ENCODE data around the gene B3GNT3.
"Not testable (repeated sequence)": the region's sequence is repeated elsewhere in the genome, so short reads cannot be mapped to it uniquely, and the experiment has no call there.

Gene B3GNT3

DNA sequence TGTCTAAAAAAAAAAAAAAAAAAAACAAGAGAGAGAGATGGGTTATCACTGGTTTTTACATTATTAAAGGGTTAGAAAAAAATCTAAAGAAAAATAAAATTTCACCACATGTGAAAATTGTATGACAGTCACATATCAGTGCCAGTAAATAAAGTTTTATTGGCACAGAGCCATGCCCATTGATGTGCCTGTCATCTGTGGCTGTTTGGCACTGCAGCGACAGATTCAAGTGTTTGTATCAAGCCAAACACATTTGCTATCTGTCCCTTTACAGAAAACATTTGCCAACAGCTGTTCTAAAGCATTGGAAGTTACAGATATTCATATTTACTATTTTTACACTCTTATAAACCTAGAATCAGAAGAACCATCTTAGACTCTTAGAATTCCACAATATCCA, 27.4 kb upstream of the B3GNT3 start:
- no peak for DNase-seq

DNA sequence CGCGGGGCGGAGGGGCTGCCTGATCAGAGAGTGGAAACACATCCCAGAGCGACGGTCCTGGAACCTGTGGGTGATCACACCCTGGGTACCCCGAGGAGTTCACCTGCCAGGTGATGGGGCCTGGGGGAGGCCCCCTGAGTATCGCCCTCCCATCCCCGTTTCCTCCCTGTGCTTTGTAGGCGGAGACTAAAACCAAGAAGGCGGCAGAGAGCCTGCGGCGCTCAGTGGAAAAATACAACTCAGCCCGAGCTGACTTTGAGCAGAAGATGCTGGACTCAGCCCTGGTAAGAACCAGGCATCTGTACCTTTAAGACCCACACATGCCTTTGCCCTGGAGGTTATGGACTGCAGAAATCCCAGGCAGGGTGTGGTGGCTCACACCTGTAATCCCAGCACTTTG, 24.3 kb upstream of the B3GNT3 start:
- no peak for DNase-seq

DNA sequence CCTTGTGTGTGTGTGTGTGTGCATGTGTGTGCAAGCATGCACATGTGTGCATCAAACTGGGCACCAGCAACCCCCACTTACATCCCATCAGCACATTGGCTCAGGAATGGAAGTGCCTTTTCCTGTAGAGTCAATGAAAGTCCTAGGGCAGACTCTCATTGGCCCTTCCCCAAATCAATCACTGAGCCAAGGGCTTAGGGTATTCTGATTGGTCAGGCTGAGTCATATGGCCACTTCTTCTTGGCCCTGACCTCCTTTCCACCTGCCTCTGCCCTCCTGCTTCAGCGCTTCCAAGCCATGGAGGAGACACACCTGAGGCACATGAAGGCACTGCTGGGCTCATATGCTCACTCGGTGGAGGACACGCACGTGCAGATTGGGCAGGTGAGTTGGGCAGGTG, 22.8 kb upstream of the B3GNT3 start:
- no peak for DNase-seq

DNA sequence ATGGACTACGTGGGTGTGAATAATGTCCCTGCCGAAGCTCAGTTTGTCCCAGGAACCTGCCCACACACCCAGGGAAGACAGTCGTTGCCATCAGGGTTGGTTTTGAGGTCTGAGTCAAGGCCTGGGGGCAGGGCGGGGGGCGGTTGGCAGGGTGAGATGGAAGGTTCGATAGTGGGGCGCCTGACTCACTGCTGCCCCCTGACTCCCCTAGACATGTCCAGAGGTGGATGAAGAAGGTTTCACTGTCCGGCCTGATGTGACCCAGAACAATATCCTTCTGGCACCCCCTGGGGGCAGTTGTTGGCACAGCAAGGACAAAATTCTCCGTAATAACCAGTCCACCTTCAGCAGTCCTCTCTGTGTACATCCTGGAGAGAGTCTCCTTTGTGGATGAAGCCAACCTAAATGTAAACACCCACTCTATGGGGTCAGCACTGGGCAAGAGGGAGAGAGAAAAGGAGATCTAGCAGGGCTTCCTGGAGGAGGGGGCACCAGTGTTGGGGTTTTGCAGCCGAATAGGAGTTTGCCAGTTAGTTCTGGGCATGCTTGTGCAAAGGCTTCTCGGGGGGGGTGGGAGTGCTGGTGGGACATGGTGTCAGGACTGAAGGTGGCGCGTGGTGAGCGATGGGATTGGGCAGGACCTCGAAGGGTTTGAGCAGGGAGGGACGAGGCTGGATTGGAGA, 19.6 kb upstream of the B3GNT3 start:
- peak; percentile 24 for DNase-seq

DNA sequence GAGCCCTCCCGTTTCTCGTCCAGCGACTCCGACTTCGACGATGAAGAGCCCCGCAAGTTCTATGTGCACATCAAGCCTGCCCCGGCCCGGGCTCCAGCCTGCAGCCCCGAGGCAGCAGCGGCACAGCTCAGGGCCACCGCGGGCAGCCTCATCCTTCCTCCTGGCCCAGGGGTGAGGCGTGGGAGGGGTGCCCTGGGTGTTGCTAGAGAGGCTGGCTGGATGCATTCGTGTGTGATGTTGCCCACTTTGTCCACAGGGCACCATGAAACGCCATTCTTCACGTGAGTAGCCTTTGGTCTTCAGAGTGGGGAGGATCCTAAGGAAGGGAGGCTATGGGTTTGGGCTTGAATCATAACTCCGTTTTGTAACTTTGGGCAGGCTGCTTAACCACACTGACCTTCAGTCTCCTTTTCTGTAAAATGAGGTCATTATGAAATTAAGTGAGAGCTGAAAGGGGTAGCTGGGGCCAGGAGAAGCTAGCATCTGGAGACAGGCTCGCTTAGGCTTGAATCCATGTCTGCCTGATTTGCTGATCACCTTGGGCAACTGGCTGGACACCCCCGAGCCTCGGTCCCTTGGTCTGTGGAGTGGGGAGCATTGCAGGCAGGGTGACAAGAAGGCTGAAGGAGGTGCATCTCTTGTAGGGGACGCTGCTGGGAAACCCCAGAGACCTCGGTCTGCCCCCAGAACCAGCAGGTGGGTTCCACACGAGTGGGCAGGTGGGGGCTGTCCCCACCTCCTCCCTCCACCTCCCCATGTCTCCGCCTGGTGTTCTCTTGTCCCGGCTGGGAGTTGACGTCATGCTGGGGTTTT, 18.7 kb upstream of the B3GNT3 start:
- no peak for DNase-seq

DNA sequence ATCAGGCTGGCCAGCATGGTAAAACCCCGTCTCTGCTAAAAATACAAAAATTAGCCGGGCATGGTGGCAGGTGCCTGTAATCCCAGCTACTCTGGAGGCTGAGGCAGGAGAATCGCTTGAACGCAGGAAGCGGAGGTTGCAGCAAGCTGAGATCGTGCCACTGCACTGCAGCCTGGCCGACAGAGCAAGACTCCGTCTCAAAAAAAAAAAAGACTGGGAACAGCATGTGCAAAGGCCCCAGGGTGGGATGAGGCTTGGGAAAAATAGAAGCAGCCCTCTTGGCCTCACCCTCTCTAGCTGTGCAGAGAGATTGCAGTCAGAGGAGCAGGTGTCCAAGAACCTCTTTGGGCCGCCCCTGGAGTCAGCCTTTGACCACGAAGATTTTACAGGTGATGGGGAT, 17.1 kb upstream of the B3GNT3 start:
- not testable (repeated sequence) for DNase-seq

DNA sequence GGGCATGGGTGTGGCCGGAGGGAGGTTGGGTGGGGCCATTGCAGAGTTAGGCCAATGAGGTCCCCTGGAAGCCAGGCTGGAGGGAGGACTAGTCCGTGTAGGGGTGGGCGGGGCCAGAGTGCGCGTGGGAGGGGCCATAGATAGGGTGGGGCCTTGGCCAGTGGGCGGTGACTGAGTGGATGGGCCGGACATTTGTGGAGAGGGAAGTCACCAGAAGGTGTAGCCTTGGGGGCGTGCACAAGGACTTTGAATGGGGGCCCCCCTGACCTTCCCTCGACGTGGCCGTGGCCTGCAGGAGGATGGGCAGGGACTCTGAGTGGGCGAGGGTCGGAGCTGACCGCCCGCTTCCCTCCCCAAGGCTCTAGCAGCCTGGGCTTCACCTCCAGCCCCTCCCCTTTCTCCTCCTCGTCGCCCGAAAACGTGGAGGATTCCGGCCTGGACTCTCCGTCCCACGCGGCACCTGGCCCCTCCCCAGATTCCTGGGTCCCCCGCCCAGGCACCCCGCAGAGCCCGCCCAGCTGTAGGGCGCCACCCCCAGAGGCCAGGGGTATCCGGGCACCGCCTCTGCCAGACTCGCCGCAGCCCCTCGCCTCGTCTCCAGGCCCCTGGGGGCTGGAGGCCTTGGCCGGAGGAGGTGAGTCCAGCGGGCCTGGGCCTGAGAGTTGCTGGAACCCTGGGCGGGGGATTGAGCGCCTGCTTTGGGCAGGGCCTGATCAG, 16.5 kb upstream of the B3GNT3 start:
- peak; percentile 58 for DNase-seq

DNA sequence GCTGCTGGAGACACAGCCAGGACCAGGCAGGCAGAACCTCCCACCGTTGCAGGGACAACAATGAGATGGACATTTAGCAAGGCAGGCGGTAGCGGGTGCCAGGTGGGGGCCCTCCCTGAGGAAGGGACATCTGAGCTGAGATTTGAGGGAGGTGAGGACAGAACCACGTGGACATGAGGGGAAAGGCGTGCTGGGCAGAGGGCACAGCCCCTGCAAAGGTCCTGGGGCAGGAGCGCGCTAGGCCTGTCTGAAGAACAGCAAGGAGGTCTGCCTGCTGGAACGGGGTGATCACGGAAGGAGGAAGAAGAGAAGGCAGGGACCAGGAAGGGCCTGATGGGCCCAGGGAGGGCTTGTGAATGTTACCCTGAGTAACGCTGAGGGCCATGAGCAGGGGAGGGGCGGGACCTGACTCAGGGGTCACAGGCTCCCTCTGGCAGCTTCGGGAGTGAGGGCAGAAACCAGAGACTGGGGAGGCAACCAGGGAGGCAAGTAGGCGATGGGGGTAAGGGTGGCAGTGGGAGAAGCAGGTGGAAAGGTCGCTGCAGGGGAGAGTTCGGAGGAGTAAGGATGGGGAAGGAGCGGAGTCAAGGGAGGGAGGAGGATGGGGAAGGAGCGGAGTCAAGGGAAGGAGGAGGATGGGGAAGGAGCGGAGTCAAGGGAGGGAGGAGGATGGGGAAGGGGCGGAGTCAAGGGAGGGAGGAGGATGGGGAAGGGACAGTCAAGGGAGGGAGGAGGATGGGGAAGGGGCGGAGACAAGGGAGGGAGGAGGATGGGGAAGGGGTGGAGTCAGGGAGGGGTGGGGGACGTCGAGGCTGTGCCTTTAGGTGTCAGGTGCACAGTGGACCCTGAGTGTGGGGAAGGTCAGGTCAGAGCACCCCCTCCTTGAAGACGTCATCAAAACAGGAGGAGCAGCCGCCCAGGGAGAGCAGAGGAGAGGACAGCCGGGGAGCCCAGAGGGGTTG, 15.7 kb upstream of the B3GNT3 start:
- DNase-seq = peak; percentile 38

DNA sequence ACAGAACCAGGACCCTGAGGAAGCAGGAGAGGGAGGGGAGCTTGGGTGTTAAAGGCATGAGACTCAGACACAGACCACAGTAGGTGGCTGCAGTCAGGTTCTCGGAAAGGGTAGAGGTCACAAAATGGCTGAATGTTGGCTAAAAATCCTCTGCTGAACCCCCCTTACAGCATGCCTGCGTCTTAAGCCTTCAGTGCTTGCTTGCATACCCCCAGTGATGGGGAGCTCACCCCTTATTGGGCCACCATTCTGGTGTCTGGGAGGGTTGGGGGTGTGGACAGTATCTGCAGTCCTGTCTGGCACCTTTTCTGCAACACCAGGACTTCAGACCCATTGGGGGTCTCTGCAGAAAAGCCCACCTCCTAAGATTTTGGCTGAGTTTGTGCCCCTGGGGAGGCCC, 14.2 kb upstream of the B3GNT3 start:
- DNase-seq = no peak

DNA sequence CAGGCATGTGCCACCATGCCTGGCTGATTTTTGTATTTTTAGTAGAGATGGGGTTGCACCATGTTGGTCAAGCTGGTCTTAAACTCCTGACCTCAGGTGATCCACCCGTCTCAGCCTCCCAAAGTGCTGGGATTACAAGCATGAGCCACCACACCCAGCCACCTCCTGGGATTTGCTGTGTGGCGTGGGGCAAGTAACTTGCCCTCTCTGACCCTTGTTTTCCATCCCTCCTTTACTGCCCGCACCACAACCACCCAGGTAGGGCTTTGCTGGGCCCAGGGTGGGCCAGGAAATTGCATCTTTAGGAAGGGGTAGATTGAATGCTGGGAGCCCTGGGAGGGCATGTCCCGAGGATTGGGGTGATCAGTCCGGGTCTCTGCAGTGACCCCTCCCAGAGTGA, 11.2 kb upstream of the B3GNT3 start:
- DNase-seq = not testable (repeated sequence)

DNA sequence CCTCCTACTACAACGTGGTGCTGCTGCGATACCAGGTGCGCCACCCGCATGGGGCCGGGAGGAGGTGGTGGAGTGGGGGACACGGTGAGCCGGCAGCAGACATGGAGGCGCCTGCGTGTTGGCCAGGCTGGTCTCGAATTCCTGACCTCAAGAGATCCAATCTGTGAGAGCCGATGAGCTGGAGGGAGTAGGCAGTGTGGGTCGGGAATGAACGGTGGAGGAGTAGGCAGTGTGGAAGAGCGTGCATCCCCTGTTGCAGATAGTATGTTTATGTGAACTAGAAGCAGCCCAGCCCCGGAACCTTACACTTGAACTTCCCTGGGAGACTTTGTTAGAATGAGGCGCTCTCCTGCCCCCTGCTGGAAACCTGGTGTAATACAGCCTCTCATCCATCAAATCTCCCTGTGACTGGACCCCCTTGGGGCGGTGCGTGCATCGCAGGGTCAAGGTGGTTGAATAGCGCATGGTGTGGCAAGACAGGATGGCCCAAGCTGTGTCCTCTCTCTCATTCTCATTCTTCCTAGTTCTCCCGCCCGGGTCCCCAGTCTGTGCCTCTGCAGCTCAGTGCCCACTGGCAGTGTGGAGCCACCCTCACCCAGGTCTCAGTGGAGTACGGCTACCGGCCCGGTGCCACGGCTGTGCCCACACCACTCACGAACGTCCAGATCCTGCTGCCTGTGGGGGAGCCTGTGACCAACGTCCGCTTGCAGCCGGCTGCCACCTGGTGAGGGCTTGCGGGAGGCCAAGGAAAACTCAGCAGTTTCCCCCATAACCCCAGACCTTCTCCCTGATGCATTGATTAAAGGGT, 10.5 kb upstream of the B3GNT3 start:
- DNase-seq = peak; percentile 83

DNA sequence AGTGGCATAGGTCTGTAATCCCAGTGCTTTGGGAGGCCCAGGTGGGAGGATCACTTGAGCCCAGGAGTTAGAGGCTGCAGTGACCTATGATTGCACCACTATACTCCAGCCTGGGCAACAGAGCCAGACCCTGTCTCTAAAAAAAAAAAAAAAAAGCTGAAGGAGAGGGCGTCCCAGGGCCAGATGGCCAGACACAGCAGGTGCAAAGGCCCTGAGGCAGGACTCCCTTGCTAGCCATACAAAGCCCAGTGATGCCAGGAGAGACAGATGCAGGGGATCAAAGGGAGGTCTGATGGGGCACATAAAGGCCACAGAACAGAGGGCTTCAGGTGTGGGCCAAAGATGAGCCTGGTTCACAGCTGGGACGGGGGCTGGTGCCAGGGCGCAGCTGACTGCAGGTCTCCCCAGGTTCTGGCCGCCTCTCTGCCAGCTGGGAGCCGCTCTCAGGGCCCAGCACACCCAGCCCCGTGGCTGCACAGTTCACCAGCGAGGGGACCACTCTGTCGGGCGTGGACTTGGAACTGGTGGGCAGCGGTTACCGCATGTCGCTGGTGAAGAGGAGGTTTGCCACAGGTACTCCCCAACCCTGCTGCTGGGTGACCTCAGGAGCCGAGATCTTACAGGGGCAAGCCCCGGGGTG, 7.5 kb upstream of the B3GNT3 start:
- peak; percentile 38 for DNase-seq

DNA sequence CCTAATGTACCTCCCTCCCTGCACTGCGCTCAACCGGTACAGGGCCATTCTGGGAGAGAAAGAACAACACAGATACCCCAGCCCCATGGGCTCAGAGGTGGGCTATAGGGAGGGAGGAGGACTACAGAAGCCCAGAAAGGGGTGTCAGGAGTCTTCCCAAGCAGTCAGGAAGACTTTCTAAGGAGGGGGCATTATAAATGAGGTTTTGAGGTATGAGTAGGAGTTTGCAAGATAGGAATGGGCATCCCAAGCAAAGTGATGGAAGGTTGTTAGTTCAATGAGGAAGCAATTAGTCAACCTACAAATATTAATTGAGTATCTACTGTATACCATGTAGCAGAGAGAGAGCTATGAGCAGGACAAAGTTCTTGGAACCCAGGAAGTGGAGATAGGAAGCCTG, 6.3 kb upstream of the B3GNT3 start:
- DNase-seq = no peak

DNA sequence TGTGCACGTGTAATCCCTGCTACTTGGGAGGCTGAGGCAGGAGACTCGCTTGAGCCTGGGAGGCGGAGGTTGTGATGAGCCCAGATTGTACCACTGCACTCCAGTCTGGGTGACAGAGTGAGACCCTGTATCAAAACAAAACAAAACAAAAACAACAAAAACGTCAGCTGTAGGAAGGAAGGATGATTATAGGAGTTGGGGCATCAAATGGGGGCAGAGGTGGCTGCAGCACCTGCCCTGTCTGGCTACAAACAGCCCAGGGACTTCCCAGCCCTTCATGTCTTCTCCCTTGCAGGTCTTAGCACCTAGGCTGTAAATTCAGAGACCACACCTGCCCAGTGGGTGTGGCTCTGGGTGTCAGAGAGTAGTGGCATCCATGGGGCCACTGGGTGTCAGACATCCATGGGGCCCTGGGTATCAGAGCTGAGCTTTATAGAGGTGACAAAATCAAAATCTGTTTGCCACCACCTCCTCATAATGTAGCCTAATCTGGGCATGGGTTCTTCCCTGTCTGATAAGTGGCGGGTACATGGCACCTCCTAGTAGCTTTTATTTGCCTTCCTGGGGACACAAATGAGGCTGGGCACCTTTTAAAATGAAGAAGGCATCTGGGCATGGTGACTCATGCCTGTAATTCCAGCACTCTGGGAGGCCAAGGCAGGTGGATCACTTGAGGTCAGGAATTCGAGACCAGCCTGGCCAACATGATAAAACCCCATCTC, 4.7 kb upstream of the B3GNT3 start:
- DNase-seq = peak; percentile 76

DNA sequence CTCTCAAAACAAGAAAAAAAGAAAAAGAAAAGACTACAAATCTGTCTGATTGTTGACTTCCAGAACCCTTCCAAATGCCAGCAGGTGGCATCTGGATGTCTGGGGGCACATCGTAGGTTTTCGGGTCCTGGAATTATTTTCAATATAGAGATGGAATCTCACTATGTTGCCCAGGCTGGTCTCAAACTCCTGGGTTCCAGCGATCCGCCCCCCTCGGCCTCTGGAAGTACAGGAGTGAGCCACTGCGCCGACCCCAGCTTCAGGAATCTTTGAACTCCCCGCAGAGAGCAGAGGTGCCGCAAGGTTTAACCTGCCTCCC, 567 bp upstream of the B3GNT3 start:
- DNase-seq = no peak

DNA sequence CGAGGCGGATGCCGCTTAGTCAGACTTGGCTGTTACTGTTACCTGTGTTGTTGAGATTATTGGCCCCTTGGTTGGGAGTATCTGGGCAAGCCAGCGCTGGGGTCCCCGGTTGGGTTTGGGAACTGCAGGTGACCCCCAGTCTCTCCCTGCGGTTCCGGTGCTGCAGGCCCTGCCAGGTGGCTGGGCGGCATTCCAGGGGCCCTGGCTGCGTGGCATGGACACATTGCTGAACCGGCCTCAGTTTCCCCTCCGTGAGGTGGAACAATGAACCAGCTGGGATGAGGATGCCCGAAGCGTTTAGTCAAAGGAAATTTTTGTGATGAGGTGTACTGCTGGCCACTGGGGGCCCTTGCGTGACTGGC, 538 bp downstream of the B3GNT3 start:
- no peak for DNase-seq

DNA sequence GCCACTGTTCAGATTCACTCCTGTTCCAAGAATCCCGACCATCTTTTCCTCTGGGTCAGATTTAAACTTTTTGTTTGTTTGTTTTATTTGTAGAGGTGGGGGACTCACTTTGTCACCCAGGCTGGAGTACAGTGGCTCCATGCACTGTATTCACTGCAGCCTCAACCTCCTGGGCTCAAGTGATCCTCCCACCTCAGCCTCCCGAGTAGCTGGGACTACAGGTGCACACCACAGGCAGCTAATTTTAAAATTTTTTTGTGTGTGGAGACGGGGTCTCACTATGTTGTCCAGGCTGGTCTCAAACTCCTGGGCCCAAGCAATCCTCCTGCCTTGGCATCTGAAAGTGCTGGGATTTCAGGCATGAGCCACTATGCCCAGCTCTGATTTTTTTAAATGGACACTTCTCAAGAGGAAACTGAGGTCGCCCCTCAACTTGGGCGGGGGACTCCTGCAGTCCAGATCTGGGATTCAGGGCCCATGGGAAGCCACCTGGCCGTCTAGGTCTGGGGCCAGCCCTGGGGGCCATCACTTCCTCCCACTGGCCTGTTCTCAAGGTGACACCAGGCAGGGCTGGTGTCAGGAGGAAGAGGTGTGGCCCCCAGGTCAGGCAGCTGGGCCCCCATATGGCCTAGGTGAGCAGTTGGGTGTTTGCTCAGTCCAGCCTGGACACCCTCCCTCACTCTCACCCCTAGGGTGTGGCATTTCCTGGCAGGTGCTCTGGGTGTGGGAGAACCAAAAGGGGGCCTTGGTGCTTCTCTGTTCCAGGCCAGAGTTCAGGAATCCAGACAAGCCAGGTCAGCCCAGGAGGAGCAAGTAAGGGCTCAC, 1.3 kb downstream of the B3GNT3 start:
- DNase-seq = no peak

DNA sequence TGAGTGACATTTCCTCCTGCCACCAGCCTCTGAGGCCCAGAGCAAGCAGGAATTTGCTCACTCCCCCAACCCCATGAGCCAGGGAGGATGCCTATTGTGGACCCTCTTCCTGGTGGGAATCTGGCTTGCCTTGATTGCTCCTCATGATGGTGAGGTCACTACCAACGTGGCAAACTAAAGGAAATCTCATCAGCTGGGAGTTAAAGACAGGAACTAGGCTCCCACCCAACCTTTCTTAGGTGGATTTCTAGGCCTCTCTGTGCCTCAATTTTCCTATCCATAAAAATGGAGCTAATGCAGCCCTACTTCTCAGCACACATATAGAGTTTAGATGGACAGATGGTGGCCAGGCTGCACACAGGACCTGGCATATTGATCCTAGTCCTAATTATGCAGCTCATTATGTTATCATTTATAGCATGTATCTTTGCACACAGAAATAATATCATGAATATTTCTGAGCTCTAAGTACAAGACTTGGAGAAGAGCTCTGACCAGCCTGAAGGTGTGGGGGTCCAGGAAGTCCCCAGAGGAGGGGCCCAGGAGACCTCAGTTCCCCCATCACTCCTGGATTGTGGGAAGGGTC, 2.0 kb downstream of the B3GNT3 start:
- DNase-seq = no peak

DNA sequence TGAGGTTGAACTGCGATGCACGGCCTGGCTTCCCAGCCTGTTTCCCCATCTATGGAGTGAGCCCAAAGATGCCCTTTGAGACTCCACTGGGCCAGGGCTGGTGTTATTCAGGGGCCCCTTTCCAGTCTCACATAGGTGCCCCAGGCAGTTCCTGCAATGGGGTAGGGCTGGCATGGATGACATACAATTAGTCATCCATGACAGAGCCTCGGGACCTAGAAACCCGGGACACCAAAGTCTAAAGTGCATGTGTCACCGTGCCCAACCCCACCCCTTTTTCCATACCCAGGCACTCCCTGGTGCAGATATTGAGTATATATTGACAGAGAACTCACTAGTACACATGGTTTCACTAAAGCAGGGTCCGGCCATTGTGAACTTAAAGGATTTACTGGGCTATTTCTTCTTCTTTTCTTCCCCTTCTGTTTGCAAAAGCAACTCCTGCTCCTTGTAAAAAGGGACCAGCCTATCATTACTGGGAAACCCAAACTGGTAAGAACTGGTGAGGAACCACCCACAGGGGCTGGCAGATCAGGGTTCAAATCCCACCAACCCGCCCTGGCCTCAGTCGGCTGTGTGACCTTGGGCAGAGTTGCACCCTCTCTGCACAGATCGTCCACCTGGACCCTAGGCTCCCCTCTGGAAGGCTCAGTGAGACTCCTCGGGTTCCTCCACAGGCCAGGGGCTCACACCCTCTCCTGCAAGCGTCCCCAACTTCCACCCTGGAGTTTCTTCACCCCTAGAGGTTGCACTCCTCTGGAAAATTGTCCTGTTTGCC, 2.7 kb downstream of the B3GNT3 start:
- peak; percentile 26 for DNase-seq
